Prostate gland (tissue), 2 donors: ENCODE measurements around the gene NETO2. TPM values are rescaled to one million over a fixed set of nuclear protein-coding genes. Genes with fewer than 3 reads are reported as not detected.
A peak's percentile ranks its signal among the peaks of the same experiment; 100 is the strongest.
"Not testable (repeated sequence)": the region's sequence is repeated elsewhere in the genome, so short reads cannot be mapped to it uniquely, and the experiment has no call there.

Source experiments
- DNase-seq: peaks from one replicate; pipeline ENCODE4 v3.0.0-alpha.2; 2019; ENCODE audit warnings: low spot score
- H3K27ac ChIP-seq, 2 donors: fragments of 200-600 bp; sonication (generic); 2 replicates each; pipeline ENCODE4 v1.5.1; 2017 to 2019
- H3K27me3 ChIP-seq: fragments of 200-600 bp; sonication (generic); replicated peaks from 2 replicates; pipeline ENCODE4 v1.5.1; 2019; ENCODE audit not compliant: insufficient read depth
- H3K36me3 ChIP-seq, 2 donors: fragments of 200-600 bp; sonication (generic); 1 replicate in 1 of 2; 2 replicates in 1 of 2; pipeline versions ENCODE4 v1.5.1 to v1.8.1; 2017 to 2019
- H3K4me1 ChIP-seq: fragments of 200-600 bp; sonication (generic); replicated peaks from 2 replicates; pipeline ENCODE4 v1.5.1; 2019
- H3K4me3 ChIP-seq, 2 donors: fragments of 200-600 bp; sonication (generic); 2 replicates each; pipeline ENCODE4 v1.5.1; 2017 to 2019
- H3K9me3 ChIP-seq: fragments of 200-600 bp; sonication (generic); 2 replicates; pipeline ENCODE4 v1.5.1; 2017
- CTCF ChIP-seq, 4 experiments: fragments of 200-600 bp in 2 of 4; fragments of 450-650 bp in 2 of 4; sonication (generic) in 2 of 4; IDR thresholded peaks; 1 replicate in 3 of 4; 2 replicates in 1 of 4; pipeline ENCODE4 v1.5.1; 2016 to 2019; ENCODE audit warnings: antibody characterized with exemption in 4 of 4, mild to moderate bottlenecking in 2 of 4, moderate library complexity in 2 of 4
- POLR2A ChIP-seq: fragments of 450-650 bp; IDR thresholded peaks from one replicate; pipeline ENCODE4 v1.6.1; 2016; ENCODE audit warnings: antibody characterized with exemption, mild to moderate bottlenecking
- POLR2AphosphoS5 ChIP-seq: sonication (generic); formaldehyde crosslinking; IDR thresholded peaks from one replicate; pipeline ENCODE4 v1.6.1; 2017; ENCODE audit warnings: antibody characterized with exemption
- WGBS: methylation state at CpG from one replicate; pipeline ENCODE4 v1.1.5; 2018; 5-methylcytosine and 5-hydroxymethylcytosine counted together
- intact Hi-C: fragments of 100-400 bp; cut with DNase I; formaldehyde crosslinking; loops from one replicate; pipeline ENCODE4 v1.14.2; 2022
- total RNA-seq, 2 donors: library from RNA; depleted of rRNA; stranded (reverse); fragments of >200 nt; gene quantifications; one replicate each; pipeline ENCODE4 v1.1.0, GENCODE V29; 2016

Gene NETO2
- total RNA-seq, 2 donors from 2014 or later, result 0.73 to 14.3 TPM

GRCh38 chr16:47141773-47142485 is 1.8 kb downstream of the NETO2 start:
- H3K36me3 ChIP-seq, result no peaks in the 10 kb centered on the region
- 2% methylated on average over 26 of the region's 26 CpGs for WGBS
- H3K9me3 ChIP-seq, result no peaks in the 10 kb centered on the region
- intact Hi-C loops, result loop anchor here (2.0 to 10.0 kb wide), 4 partner anchors 105 to 1015 kb away; partner anchors contain the start of genes ABCC12, ITFG1 and PHKB
- peak overlapping the region; percentile 28 to 42 for H3K4me3 ChIP-seq
- H3K27ac ChIP-seq, result no peak overlapping the region
- DNase-seq, result peak; percentile 70
- peaks cover 4% of the 10 kb centered on the region for H3K4me1 ChIP-seq
- no peaks in the 10 kb centered on the region for H3K27me3 ChIP-seq
- TF ChIP-seq POLR2A (no peak), CTCF (IDR thresholded peaks at IDR 0.05) (peak in 3 of 4 experiments; percentile 68 to 80 (median 74)), POLR2AphosphoS5 (peak; percentile 29)

- Histone ChIP-seq H3K27ac (no peak overlapping the region), H3K4me3 (no peak overlapping the region), H3K27me3 (no peaks in the 10 kb centered on the region), H3K9me3 (no peaks in the 10 kb centered on the region), H3K36me3 (no peaks in the 10 kb centered on the region), H3K4me1 (peaks cover 4% of the 10 kb centered on the region)
- no peak for DNase-seq
- WGBS, result 47% methylated on average over 4 of the region's 4 CpGs
- intact Hi-C loops, result loop anchor here (5.0 to 10.0 kb wide), 3 partner anchors 103 to 1017 kb away; partner anchors contain the start of genes ABCC12, ITFG1 and PHKB
- TF ChIP-seq CTCF (IDR thresholded peaks at IDR 0.05) (no peak), POLR2A (no peak), POLR2AphosphoS5 (no peak)
These were observed 3.1 kb downstream of the NETO2 start for GRCh38 chr16:47140686-47141085.

- no peaks in the 10 kb centered on the region for H3K9me3 ChIP-seq
- H3K36me3 ChIP-seq, result no peaks in the 10 kb centered on the region
- no peaks in the 10 kb centered on the region for H3K27me3 ChIP-seq
- H3K4me3 ChIP-seq, result no peak overlapping the region
- H3K4me1 ChIP-seq, result peaks cover 8% of the 10 kb centered on the region
- TF ChIP-seq POLR2AphosphoS5 (no peak), CTCF (IDR thresholded peaks at IDR 0.05) (no peak), POLR2A (no peak)
- WGBS, result 64% methylated on average over 3 of the region's 3 CpGs
- DNase-seq, result no peak
- no peak overlapping the region for H3K27ac ChIP-seq
- intact Hi-C loops, result loop anchor here (5.0 to 10.0 kb wide), 3 partner anchors 102 to 1018 kb away; partner anchors contain the start of genes ABCC12, ITFG1 and PHKB
These were observed 4.1 kb downstream of the NETO2 start for GRCh38 chr16:47139561-47140185.

DNA sequence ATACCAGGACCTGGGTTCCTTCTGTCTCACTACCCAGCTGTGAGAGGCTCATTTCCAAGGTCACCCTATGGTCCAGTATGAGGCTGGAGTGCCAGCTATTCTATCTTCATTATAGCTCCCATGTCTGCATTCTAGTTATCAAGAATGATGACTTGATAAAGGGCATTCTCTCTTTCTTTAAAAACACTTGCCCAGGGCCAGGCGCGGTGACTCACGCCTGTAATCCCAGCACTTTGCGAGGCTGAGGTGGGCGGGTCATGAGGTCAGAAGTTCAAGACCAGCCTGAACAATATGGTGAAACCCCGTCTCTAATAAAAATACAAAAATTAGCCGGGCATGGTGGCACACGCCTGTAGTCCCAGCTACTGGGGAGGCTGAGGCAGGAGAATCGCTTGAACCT is 5.8 kb downstream of the NETO2 start:
- H3K27me3 ChIP-seq, intact Hi-C loops, H3K9me3 ChIP-seq, H3K36me3 ChIP-seq, H3K27ac ChIP-seq, DNase-seq, H3K4me3 ChIP-seq: not testable (repeated sequence)
- peaks cover 11% of the 10 kb centered on the region for H3K4me1 ChIP-seq
- WGBS, result 86% methylated on average over 9 of the region's 9 CpGs

GRCh38 chr16:47136099-47136842 is 7.5 kb downstream of the NETO2 start:
- H3K9me3 ChIP-seq, result no peaks in the 10 kb centered on the region
- TF ChIP-seq POLR2AphosphoS5, result no peak
- no peak for TF ChIP-seq POLR2A
- no peak for TF ChIP-seq CTCF (IDR thresholded peaks at IDR 0.05)
- no peak for DNase-seq
- H3K27ac ChIP-seq, result no peak overlapping the region
- intact Hi-C loops, result no loop called here
- 94% methylated on average over 8 of the region's 8 CpGs for WGBS
- H3K36me3 ChIP-seq, result no peaks in the 10 kb centered on the region
- peaks cover 7% of the 10 kb centered on the region for H3K4me1 ChIP-seq
- no peak overlapping the region for H3K4me3 ChIP-seq
- no peaks in the 10 kb centered on the region for H3K27me3 ChIP-seq
